Measurements from ENCODE around the gene LMO7. TPM values are rescaled to one million over a fixed set of nuclear protein-coding genes. Genes with fewer than 3 reads are reported as not detected.

Gene LMO7
- total and polyA plus RNA-seq, 2 experiments from 2014 or later, result 139 to 232 TPM

DNA sequence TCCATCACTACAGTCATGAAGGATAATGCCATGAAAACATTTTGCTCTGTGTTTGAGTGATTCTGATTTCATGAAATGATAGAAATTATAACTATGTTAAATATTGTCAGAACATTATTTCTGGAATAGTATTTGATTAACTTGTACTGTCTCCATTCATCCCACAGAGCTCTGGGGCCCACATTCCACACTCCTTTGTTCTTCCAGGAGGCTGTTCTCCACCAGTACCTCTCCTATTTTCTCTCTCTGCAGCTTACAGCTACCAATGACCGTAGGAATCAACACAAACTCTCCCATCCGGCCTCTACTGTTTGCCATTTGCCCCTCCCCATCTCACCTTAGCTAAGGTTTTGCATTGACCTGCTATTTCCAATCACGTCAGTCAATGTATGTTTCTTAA, 240.9 kb downstream of the LMO7 start:
- DNase-seq (ENCODE audit: low read depth in 1 of 2, low spot score in 1 of 2), result no peak
- Histone ChIP-seq H3K4me3 (no peak overlapping the region), H3K36me3 (no peaks in the 10 kb centered on the region), H3K27me3 (no peaks in the 10 kb centered on the region), H3K4me1 (ENCODE audit: low read depth) (peaks cover 15% of the 10 kb centered on the region), H3K9me3 (ENCODE audit: low read depth) (no peaks in the 10 kb centered on the region), H3K27ac (peak overlapping the region; percentile 83)
- TF ChIP-seq, protein P1, sequence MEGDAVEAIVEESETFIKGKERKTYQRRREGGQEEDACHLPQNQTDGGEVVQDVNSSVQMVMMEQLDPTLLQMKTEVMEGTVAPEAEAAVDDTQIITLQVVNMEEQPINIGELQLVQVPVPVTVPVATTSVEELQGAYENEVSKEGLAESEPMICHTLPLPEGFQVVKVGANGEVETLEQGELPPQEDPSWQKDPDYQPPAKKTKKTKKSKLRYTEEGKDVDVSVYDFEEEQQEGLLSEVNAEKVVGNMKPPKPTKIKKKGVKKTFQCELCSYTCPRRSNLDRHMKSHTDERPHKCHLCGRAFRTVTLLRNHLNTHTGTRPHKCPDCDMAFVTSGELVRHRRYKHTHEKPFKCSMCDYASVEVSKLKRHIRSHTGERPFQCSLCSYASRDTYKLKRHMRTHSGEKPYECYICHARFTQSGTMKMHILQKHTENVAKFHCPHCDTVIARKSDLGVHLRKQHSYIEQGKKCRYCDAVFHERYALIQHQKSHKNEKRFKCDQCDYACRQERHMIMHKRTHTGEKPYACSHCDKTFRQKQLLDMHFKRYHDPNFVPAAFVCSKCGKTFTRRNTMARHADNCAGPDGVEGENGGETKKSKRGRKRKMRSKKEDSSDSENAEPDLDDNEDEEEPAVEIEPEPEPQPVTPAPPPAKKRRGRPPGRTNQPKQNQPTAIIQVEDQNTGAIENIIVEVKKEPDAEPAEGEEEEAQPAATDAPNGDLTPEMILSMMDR (IDR thresholded peaks at IDR 0.05; ENCODE audit: low read depth, low read length), result no peak

- Histone ChIP-seq H3K27me3 (no peaks in the 10 kb centered on the region), H3K9me3 (ENCODE audit: low read depth) (no peaks in the 10 kb centered on the region), H3K4me3 (no peak overlapping the region), H3K27ac (no peak overlapping the region), H3K36me3 (no peaks in the 10 kb centered on the region), H3K4me1 (ENCODE audit: low read depth) (peaks cover 15% of the 10 kb centered on the region)
- TF ChIP-seq, protein P1 (IDR thresholded peaks at IDR 0.05; ENCODE audit: low read depth, low read length), result no peak
- DNase-seq (ENCODE audit: low read depth in 1 of 2, low spot score in 1 of 2), result no peak
Measured at GRCh38 chr13:75879656-75880055, 243.5 kb downstream of the LMO7 start.

DNA sequence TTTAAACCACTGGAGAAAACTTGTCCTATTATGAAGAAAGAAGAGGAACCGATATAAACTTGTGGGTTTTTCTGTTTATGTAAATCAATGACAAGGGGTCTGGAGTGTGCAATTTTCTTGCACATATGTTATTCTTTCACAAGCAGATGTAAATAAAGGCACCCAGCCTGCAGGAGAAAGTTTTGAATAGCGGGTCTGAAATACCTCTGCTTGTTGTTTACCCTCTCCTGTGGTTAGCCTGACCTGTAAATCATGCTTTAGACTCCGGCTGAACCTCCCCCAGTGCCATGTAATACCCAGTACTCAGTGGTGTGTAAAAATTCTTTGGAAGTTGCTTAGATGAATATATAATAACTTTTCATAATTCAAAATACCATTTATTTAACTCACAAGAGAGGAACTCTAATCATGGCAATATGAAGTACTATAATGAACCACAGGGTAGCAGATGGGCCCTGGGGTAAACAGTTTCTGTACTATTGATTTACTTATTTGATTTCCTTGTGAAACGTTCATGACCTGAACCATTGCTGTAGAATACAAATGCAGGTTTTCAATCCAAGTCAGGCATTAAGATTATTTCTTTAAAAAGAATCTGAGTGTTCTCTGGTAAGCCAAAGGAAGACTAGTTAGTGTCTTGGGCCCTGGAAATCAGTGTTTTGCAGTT, 245.1 kb downstream of the LMO7 start:
- Histone ChIP-seq H3K27ac (no peak overlapping the region), H3K27me3 (no peaks in the 10 kb centered on the region), H3K36me3 (no peaks in the 10 kb centered on the region), H3K9me3 (ENCODE audit: low read depth) (no peaks in the 10 kb centered on the region), H3K4me1 (ENCODE audit: low read depth) (peaks cover 5% of the 10 kb centered on the region), H3K4me3 (no peak overlapping the region)
- TF ChIP-seq, protein P1 (IDR thresholded peaks at IDR 0.05; ENCODE audit: low read depth, low read length), result no peak
- DNase-seq (ENCODE audit: low read depth in 1 of 2, low spot score in 1 of 2), result no peak

DNA sequence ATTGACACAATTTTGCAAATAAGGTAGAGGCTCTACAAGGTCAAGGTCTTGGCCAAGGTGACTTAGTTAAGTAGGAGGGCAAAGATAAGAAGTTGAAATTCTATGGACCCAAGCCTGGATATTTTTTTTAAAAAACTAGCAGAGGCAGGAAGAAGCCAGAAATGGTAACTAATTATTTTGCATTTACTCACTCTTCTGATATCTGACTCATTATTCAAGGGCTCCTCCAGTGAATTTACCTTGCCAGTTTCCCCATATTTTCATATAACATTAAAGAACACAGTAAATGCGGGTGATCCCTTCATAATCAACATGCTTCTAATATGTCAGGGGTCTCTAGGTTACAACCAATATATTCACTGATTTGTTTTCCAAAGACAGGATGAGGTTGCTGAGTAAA, 246.1 kb downstream of the LMO7 start:
- no peaks in the 10 kb centered on the region for H3K36me3 ChIP-seq
- no peaks in the 10 kb centered on the region for H3K27me3 ChIP-seq
- H3K9me3 ChIP-seq (ENCODE audit: low read depth), result no peaks in the 10 kb centered on the region
- no peaks in the 10 kb centered on the region for H3K4me1 ChIP-seq (ENCODE audit: low read depth)
- no peak for DNase-seq (ENCODE audit: low read depth in 1 of 2, low spot score in 1 of 2)
- TF ChIP-seq, protein P1 (IDR thresholded peaks at IDR 0.05; ENCODE audit: low read depth, low read length), result no peak
- no peak overlapping the region for H3K27ac ChIP-seq
- no peak overlapping the region for H3K4me3 ChIP-seq

GRCh38 chr13:75889427-75889826, 253.3 kb downstream of the LMO7 start:
- Histone ChIP-seq H3K4me3 (no peak overlapping the region), H3K27me3 (no peaks in the 10 kb centered on the region), H3K9me3 (ENCODE audit: low read depth) (no peaks in the 10 kb centered on the region), H3K27ac (peak overlapping the region; percentile 74), H3K4me1 (ENCODE audit: low read depth) (peaks cover 13% of the 10 kb centered on the region), H3K36me3 (no peaks in the 10 kb centered on the region)
- no peak for DNase-seq (ENCODE audit: low read depth in 1 of 2, low spot score in 1 of 2)
- TF ChIP-seq, protein P1 (IDR thresholded peaks at IDR 0.05; ENCODE audit: low read depth, low read length), result no peak

Measured in cardiac muscle cell (in vitro differentiated cells and primary cell).